ENCODE data around the gene LHX6. TPM values are rescaled to one million over a fixed set of nuclear protein-coding genes. Genes with fewer than 3 reads are reported as not detected.
A peak's percentile ranks its signal among the peaks of the same experiment; 100 is the strongest.

LHX6 gene
- polyA plus RNA-seq, 6 donors from 2014 or later, result not detected

DNA sequence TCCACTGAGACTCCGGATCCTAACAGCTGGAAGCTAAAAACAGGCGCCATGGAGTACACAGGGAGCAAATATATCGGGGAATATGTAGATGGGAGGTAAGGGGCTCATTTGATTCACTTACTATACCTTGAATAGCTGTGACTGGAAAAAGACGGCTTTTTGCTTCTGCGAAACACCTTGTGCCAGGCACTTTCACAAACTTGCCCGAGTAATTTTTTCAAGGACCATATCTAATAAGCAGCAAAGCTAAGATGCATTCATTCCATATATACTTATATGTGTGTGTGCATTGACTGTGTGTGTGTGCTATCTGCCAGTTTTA is 68.9 kb downstream of the LHX6 start:
- DNase-seq (no peak), ATAC-seq (ENCODE audit: low read depth in 2 of 2) (no peak)
- H3K36me3 Mint-ChIP-seq, result no peaks in the 10 kb centered on the region
- peaks cover 4 to 17% (median 8%) of the 10 kb centered on the region in 7 donors for H3K9me3 Mint-ChIP-seq
- peak overlapping the region; percentile 93 to 99 (median 97) for H3K4me3 Mint-ChIP-seq
- H3K27ac Mint-ChIP-seq, result peak overlapping the region; percentile 94 to 98 (median 96)
- H3K4me1 Mint-ChIP-seq, result peaks cover 30 to 38% (median 34%) of the 10 kb centered on the region in 3 donors
- peaks cover 20 to 39% (median 36%) of the 10 kb centered on the region in 3 donors for H3K27me3 Mint-ChIP-seq

GRCh38 chr9:122159026-122159924 is 69.5 kb downstream of the LHX6 start, which contains the start of the genes MORN5 and NDUFA8:
MORN5 (plus strand) TSS chr9:122159908; CDS start chr9:122159973, 65 bp downstream.
NDUFA8 (minus strand) TSS chr9:122159779; CDS start chr9:122159677, 102 bp downstream.
- no peaks in the 10 kb centered on the region for H3K36me3 Mint-ChIP-seq
- H3K27me3 Mint-ChIP-seq, result peaks cover 14 to 33% (median 30%) of the 10 kb centered on the region in 3 donors
- H3K27ac Mint-ChIP-seq, result peak within 1 kb of the TSS; percentile 94 to 98 (median 96)
- ATAC-seq (ENCODE audit: low read depth in 2 of 2), result peak; percentile 93 to 94
- H3K4me3 Mint-ChIP-seq, result peak within 1 kb of the TSS; percentile 93 to 99 (median 97)
- H3K9me3 Mint-ChIP-seq, result peaks cover 4 to 15% (median 8%) of the 10 kb centered on the region in 7 donors
- DNase-seq, result peak; percentile 93
- peaks cover 33 to 42% (median 38%) of the 10 kb centered on the region in 3 donors for H3K4me1 Mint-ChIP-seq

DNA sequence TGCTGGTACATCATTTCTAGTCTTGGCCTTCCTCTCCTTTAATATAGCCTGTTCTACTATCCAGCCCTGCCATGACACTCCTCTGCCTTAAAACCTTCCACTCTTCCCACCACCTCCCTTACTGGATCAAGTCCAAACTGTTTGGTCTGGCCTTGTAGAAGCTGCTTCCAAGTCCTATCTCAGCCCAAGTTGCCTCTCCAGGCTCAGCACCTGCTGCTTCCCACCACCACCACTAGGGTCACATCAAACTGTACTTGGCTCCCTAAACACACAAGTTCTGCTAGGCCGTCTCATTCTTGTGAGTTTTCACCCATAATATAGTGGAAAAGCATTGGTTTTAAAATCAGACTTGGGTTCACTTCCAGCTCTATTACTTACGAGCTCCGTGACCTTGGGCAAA is 70.6 kb downstream of the LHX6 start:
- H3K36me3 Mint-ChIP-seq, result no peaks in the 10 kb centered on the region
- H3K4me3 Mint-ChIP-seq, result peak overlapping the region in 5 of 8 donors; percentile 1 to 96 (median 44)
- peaks cover 34 to 48% (median 47%) of the 10 kb centered on the region in 3 donors for H3K4me1 Mint-ChIP-seq
- H3K9me3 Mint-ChIP-seq, result peaks cover 4 to 11% (median 8%) of the 10 kb centered on the region in 7 donors
- H3K27me3 Mint-ChIP-seq, result peaks cover 5 to 22% (median 19%) of the 10 kb centered on the region in 3 donors
- peak overlapping the region in 2 of 6 donors; percentile 22 to 63 for H3K27ac Mint-ChIP-seq
- peak in 1 of 2 donors; percentile 17 for ATAC-seq (ENCODE audit: low read depth in 2 of 2)
- DNase-seq, result peak; percentile 20

DNA sequence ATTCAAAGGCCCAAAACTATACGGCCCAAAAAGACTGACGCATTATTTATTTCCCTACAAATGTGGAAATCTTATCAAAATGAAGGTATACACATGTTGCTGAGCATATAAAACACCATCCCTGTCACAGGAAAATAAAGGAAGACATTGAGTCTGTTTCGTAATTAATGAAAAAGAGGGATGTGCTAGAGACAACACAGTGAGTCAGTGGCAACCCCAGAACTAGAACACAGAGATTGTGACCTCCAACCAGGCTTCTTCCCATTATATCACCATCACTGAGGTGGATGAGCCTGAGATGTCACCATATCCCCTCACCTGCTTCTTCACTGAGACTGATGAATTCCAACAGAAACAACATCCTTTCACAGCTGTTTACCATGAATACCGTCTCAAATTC is 73.0 kb downstream of the LHX6 start:
- Mint-ChIP-seq H3K27me3 (peaks cover 0 to 4% (median 2%) of the 10 kb centered on the region in 3 donors), H3K9me3 (no peaks in the 10 kb centered on the region), H3K4me3 (no peak overlapping the region), H3K36me3 (no peaks in the 10 kb centered on the region), H3K27ac (peak overlapping the region in 1 of 6 donors; percentile 63), H3K4me1 (peaks cover 36 to 50% (median 48%) of the 10 kb centered on the region in 3 donors)
- ATAC-seq (ENCODE audit: low read depth in 2 of 2), result no peak
- no peak for DNase-seq

Other genes starting within 250 kb of the LHX6 start
- 10 to 100 TPM in 1 of 6 donors, 1 to 10 TPM in 5; 3.3 to 10.9 (median 5.1) TPM for gene TTLL11, start 135.6 kb downstream of the LHX6 start, polyA plus RNA-seq (ENCODE audit: low read depth in 6 of 6)
- 10 to 100 TPM; 40.4 to 80.5 (median 68.1) TPM for gene NDUFA8, start 69.2 kb downstream of the LHX6 start, polyA plus RNA-seq (ENCODE audit: low read depth in 6 of 6)
- not detected for gene MORN5, start 69.0 kb downstream of the LHX6 start, polyA plus RNA-seq (ENCODE audit: low read depth in 6 of 6)
- 10 to 100 TPM; 16.4 to 30.3 (median 21.6) TPM for gene RBM18, start 35.9 kb upstream of the LHX6 start, polyA plus RNA-seq (ENCODE audit: low read depth in 6 of 6)
- gene MRRF, start 35.9 kb upstream of the LHX6 start, polyA plus RNA-seq (ENCODE audit: low read depth in 6 of 6), result 10 to 100 TPM; 11.8 to 25.4 (median 19.9) TPM
- 10 to 100 TPM; 18.2 to 37.6 (median 24.7) TPM for gene PTGS1, start 142.1 kb upstream of the LHX6 start, polyA plus RNA-seq (ENCODE audit: low read depth in 6 of 6)
- not detected for gene OR1J1, start 249.0 kb upstream of the LHX6 start, polyA plus RNA-seq (ENCODE audit: low read depth in 6 of 6)

All from naive B cell (primary cell).